Pancreas (tissue), 10 donors: ENCODE data around the gene SYNDIG1L. TPM values are rescaled to one million over a fixed set of nuclear protein-coding genes. Genes with fewer than 3 reads are reported as not detected.

Experiments used
- ATAC-seq, 4 donors: fragments of 200-7000 bp; cut with Tn5 transposase; one replicate each; pipeline versions ENCODE4 v1.8.0 to v1.9.1; 2020; ENCODE audit warnings: mild to moderate bottlenecking in 4 of 4, moderate library complexity in 4 of 4
- DNase-seq, 6 donors: peaks; one replicate each; pipeline ENCODE4 v3.0.0-alpha.2; 2020
- FAIRE-seq: peaks from 2 replicates; lab custom pipeline; 2012; peaks lifted over from hg19 to GRCh38; lab: Jason Lieb, UNC
- H3K27ac ChIP-seq, 4 donors: fragments of 200-600 bp; sonication (generic); 1 replicate in 3 of 4; 2 replicates in 1 of 4; pipeline versions ENCODE4 v1.5.0 to v1.8.0; 2020
- H3K27me3 ChIP-seq, 4 donors: fragments of 200-600 bp; one replicate each; pipeline ENCODE4 v1.8.0; 2021
- H3K36me3 ChIP-seq, 3 donors: fragments of 200-600 bp; sonication (generic) in 1 of 3; one replicate each; pipeline versions ENCODE4 v1.5.0 to v1.8.0; 2020 to 2021
- H3K4me1 ChIP-seq, 3 donors: fragments of 200-600 bp; one replicate each; pipeline ENCODE4 v1.8.0; 2021
- H3K4me3 ChIP-seq, 4 donors: fragments of 200-600 bp; sonication (generic) in 2 of 4; one replicate each; pipeline versions ENCODE4 v1.5.0 to v1.8.0; 2020 to 2021
- H3K9me3 ChIP-seq, 4 donors: fragments of 200-600 bp; one replicate each; pipeline ENCODE4 v1.8.0; 2021
- CTCF ChIP-seq, 4 donors: fragments of 200-600 bp; sonication (generic) in 3 of 4; IDR thresholded peaks; one replicate each; pipeline versions ENCODE4 v1.5.0 to v1.8.0; 2021; ENCODE audit warnings: antibody characterized with exemption in 4 of 4
- WGBS, 2 donors: extraction: QIAGEN DNeasy Blood & Tissue Kit; methylation state at CpG; one replicate each; pipeline ENCODE4 v1.1.7; 2013; 5-methylcytosine and 5-hydroxymethylcytosine counted together
- intact Hi-C, 3 donors: fragments of 100-400 bp; cut with DNase I; formaldehyde crosslinking; loops; one replicate each; pipeline versions ENCODE4 v1.11.1 to v1.14.2; 2022
- polyA plus RNA-seq, 2 donors: library from polyadenylated mRNA; stranded (reverse); fragments of 200-250 nt; gene quantifications; one replicate each; pipeline ENCODE4 v1.2.3, GENCODE V29; 2013
- total RNA-seq, 6 donors: library from RNA; stranded (reverse); fragmentation: NEBNext Ultra II Directional in 4 of 6; extraction: Animal tissue kit (Norgen Biotek cat#: 25700) in 4 of 6; gene quantifications; one replicate each; pipeline versions ENCODE4 v1.2.1 to v1.2.4, GENCODE V29; 2021 to 2023
- donor health status: healthy with polysubstance abuse.
- donor health status: DM: no; HTN: no; CAD: no; lungs with moderate emphysema.
- donor health status: DM: no; HTN: no; CAD: no.
- donor health status: control.
- donor health status: control.
- donor health status: Bipolar disorder and iron deficiency.
- donor health status: DM: yes; HTN: yes; CAD: no.
- donor health status: DM: no; HTN: no; CAD: no.
- donor health status: DM: no; HTN: no; CAD: no.
- donor health status: DM: yes; HTN: yes; CAD: no.

The SYNDIG1L gene
- total and polyA plus RNA-seq, 8 donors, result 0.23 to 2.5 (median 0.27) TPM; not detected in 4

DNA sequence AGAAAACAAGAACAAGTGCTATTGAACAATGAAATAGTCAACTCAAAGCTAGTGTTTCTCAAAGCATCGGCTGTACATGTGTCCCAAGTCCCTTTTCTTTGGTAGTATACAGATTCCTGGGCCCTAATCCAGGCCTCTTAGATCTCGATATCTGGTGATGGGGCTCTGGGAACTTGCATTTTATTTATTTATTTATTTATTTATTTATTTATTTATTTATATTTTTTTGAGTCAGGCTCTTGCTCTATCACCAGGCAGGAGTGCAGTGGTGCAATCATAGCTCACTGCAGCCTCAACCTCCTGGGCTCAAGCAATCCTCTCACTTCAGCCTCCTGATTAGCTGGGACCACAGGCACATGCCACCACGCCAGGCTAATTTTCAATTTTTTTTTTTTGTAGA is 17.1 kb downstream of the SYNDIG1L start:
- no peak for DNase-seq
- intact Hi-C loops, result no loop called here
- WGBS, 2 donors, result 89 to 94% methylated on average over 3 of the region's 3 CpGs
- ATAC-seq, result no peak
- H3K27me3 ChIP-seq, result no peaks in the 10 kb centered on the region
- no peak for TF ChIP-seq CTCF (IDR thresholded peaks at IDR 0.05)
- no peaks in the 10 kb centered on the region for H3K4me1 ChIP-seq
- H3K27ac ChIP-seq, result no peak overlapping the region
- H3K4me3 ChIP-seq, result no peak overlapping the region
- no peaks in the 10 kb centered on the region for H3K9me3 ChIP-seq
- no peaks in the 10 kb centered on the region for H3K36me3 ChIP-seq
- no peak for FAIRE-seq

DNA sequence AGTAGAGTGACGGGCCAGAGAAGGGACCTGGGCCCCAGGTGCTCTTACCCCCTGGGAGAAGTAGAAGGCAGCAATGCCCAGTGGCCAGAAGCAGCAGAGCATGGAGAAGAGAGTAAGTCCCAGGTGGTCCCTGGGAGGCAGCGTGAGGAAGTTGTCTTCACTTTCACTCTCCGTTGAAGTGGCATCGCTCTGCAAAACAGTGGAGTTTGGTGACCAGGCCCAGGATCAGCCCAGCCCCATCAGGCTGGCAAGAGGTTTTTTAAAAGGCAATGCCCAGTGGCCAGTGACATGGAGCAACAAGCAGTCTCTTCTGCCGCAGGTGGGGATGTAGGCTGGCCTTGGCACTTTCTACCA is 18.2 kb downstream of the SYNDIG1L start:
- no peaks in the 10 kb centered on the region for H3K9me3 ChIP-seq
- no peak for DNase-seq
- H3K4me1 ChIP-seq, result no peaks in the 10 kb centered on the region
- no peak for ATAC-seq
- no peaks in the 10 kb centered on the region for H3K36me3 ChIP-seq
- no peak for FAIRE-seq
- no peak overlapping the region for H3K4me3 ChIP-seq
- no peak for TF ChIP-seq CTCF (IDR thresholded peaks at IDR 0.05)
- H3K27me3 ChIP-seq, result no peaks in the 10 kb centered on the region
- H3K27ac ChIP-seq, result no peak overlapping the region
- intact Hi-C loops, result no loop called here
- 92 to 95% methylated on average over 5 of the region's 5 CpGs for WGBS, 2 donors

- DNase-seq (no peak), ATAC-seq (no peak), FAIRE-seq (no peak)
- Histone ChIP-seq H3K27ac (no peak overlapping the region), H3K4me1 (no peaks in the 10 kb centered on the region), H3K9me3 (no peaks in the 10 kb centered on the region), H3K36me3 (no peaks in the 10 kb centered on the region), H3K4me3 (no peak overlapping the region), H3K27me3 (no peaks in the 10 kb centered on the region)
- intact Hi-C loops, result no loop called here
- TF ChIP-seq CTCF (IDR thresholded peaks at IDR 0.05), result no peak
- WGBS, 2 donors, result 87 to 89% methylated on average over 17 of the region's 17 CpGs
Observed at GRCh38 chr14:74407021-74407800, 18.8 kb downstream of the SYNDIG1L start.

DNA sequence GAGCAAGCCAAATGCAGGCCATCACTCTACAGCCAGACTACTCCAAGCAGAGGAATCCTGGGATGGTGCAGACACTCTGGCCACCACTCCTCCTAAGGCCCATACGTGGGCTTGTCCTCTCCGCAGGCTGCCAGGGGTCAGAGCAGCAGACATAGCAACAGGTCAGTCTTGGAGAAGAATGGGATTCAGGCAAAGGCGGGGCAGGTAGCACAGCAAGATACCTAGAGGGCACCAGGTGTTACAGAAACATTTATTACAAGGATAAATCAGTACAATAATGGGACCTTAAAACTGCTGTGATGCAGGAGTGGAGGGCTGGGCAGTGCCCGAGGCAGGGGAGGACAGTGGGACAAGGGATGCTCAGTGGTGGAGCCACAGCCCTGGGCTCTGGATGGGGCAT is 20.3 kb downstream of the SYNDIG1L start:
- no peak for TF ChIP-seq CTCF (IDR thresholded peaks at IDR 0.05)
- Histone ChIP-seq H3K4me1 (no peaks in the 10 kb centered on the region), H3K4me3 (no peak overlapping the region), H3K27ac (no peak overlapping the region), H3K9me3 (no peaks in the 10 kb centered on the region), H3K27me3 (no peaks in the 10 kb centered on the region), H3K36me3 (no peaks in the 10 kb centered on the region)
- ATAC-seq, result no peak
- intact Hi-C loops, result no loop called here
- 70 to 80% methylated on average over 4 of the region's 4 CpGs for WGBS, 2 donors
- no peak for DNase-seq
- no peak for FAIRE-seq

DNA sequence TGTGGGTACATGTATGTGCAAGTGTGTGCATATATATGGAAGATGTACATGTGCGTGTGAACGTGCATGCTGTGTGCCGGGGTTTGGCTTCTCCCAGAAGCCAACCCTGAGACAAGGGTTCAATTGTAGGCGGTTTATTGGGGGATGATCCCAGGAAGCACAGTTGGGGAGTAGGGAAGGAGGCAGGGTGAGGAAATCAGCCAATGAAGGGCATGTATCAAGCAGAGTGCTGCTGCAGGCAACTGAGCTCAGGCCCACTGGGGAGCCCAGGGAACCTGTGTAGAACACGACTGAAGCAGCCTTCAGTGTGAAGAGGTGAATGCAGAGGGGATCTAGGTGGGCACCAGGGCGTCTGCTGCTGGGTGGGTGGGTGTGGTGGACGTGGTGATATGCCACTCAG is 21.6 kb downstream of the SYNDIG1L start:
- no peaks in the 10 kb centered on the region for H3K9me3 ChIP-seq
- no peak overlapping the region for H3K4me3 ChIP-seq
- intact Hi-C loops, result no loop called here
- 62 to 71% methylated on average over 7 of the region's 7 CpGs for WGBS, 2 donors
- no peaks in the 10 kb centered on the region for H3K27me3 ChIP-seq
- TF ChIP-seq CTCF (IDR thresholded peaks at IDR 0.05), result no peak
- DNase-seq (no peak), FAIRE-seq (no peak), ATAC-seq (no peak)
- H3K4me1 ChIP-seq, result no peaks in the 10 kb centered on the region
- no peaks in the 10 kb centered on the region for H3K36me3 ChIP-seq
- H3K27ac ChIP-seq, result no peak overlapping the region
